Neural progenitor cell (in vitro differentiated cells): ENCODE data around the gene NPW.

Source experiments
- EZH2 ChIP-seq: fragments of 200-600 bp; sonication (generic); IDR thresholded peaks from 2 replicates; pipeline ENCODE4 v1.6.1; 2017; ENCODE audit warnings: antibody characterized with exemption, mild to moderate bottlenecking, moderate library complexity
- TF ChIP-seq, protein P1 (sequence below): fragments of 200-600 bp; sonication (generic); IDR thresholded peaks from 2 replicates; pipeline ENCODE4 v1.5.1; 2017; ENCODE audit warnings: antibody characterized with exemption, mild to moderate bottlenecking

GRCh38 chr16:2022723-2023091, 3.1 kb downstream of the NPW start:
- no peak for TF ChIP-seq EZH2
- TF ChIP-seq, protein P1, sequence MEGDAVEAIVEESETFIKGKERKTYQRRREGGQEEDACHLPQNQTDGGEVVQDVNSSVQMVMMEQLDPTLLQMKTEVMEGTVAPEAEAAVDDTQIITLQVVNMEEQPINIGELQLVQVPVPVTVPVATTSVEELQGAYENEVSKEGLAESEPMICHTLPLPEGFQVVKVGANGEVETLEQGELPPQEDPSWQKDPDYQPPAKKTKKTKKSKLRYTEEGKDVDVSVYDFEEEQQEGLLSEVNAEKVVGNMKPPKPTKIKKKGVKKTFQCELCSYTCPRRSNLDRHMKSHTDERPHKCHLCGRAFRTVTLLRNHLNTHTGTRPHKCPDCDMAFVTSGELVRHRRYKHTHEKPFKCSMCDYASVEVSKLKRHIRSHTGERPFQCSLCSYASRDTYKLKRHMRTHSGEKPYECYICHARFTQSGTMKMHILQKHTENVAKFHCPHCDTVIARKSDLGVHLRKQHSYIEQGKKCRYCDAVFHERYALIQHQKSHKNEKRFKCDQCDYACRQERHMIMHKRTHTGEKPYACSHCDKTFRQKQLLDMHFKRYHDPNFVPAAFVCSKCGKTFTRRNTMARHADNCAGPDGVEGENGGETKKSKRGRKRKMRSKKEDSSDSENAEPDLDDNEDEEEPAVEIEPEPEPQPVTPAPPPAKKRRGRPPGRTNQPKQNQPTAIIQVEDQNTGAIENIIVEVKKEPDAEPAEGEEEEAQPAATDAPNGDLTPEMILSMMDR: no peak
